ENCODE measurements around the gene ARID3B. TPM values are rescaled to one million over a fixed set of nuclear protein-coding genes. Genes with fewer than 3 reads are reported as not detected.

ARID3B gene
- total RNA-seq, 5 donors from 2014 or later (not counting 1 experiment from before 2014, with no cell fraction given): 36.2 to 48.7 (median 42.9) TPM

- H3K4me3 Mint-ChIP-seq: no peak overlapping the region
- H3K9me3 Mint-ChIP-seq: no peaks in the 10 kb centered on the region
- DNase-seq (no peak), ATAC-seq (replicated peaks in 1 of 4) (no peak)
- Histone ChIP-seq H3K4me3 (ENCODE audit: control insufficient read depth in 1 of 2, extremely low read depth in 1 of 2, low read length in 1 of 2) (no peak overlapping the region), H3K9me3 (no peaks in the 10 kb centered on the region), H3K4me1 (ENCODE audit: control insufficient read depth in 1 of 2, extremely low read depth in 1 of 2, insufficient read depth in 2 of 2, low read length in 2 of 2) (peaks cover 0 to 3% of the 10 kb centered on the region in 2 experiments), H3K27me3 (replicated peaks in 1 of 2; ENCODE audit: control insufficient read depth in 2 of 2, extremely low read depth in 1 of 2, insufficient read depth in 2 of 2, low read length in 1 of 2) (no peaks in the 10 kb centered on the region), H3K36me3 (ENCODE audit: control insufficient read depth in 2 of 2, extremely low read depth in 1 of 2, insufficient read depth in 1 of 2, low read length in 1 of 2) (peaks cover 5 to 69% of the 10 kb centered on the region in 2 donors), H3K27ac (ENCODE audit: low read length) (no peak overlapping the region)
- H3K4me1 Mint-ChIP-seq: peaks cover 25 to 34% (median 26%) of the 10 kb centered on the region in 3 donors
- no peaks in the 10 kb centered on the region for H3K27me3 Mint-ChIP-seq
- H3K36me3 Mint-ChIP-seq: peaks cover 41% of the 10 kb centered on the region
- 88% methylated on average over 3 of the region's 4 CpGs for WGBS (ENCODE audit: insufficient coverage)
- no peak overlapping the region for H3K27ac Mint-ChIP-seq
- ChIA-PET CTCF (no interaction called here), POLR2A (no interaction called here)
Observed at GRCh38 chr15:74569731-74570070, 28.7 kb downstream of the ARID3B start.

- no peak overlapping the region for H3K4me3 Mint-ChIP-seq
Observed at GRCh38 chr15:74571191-74571590, 30.2 kb downstream of the ARID3B start.

GRCh38 chr15:74573987-74574386 lies 33.0 kb downstream of the ARID3B start:
- 100% methylated on average over 1 of the region's 4 CpGs for WGBS (ENCODE audit: insufficient coverage)
- no peak overlapping the region for H3K4me3 ChIP-seq (ENCODE audit: control insufficient read depth in 1 of 2, extremely low read depth in 1 of 2, low read length in 1 of 2)
- Mint-ChIP-seq H3K4me1 (peaks cover 0 to 10% (median 2%) of the 10 kb centered on the region in 3 donors), H3K27ac (no peak overlapping the region), H3K27me3 (no peaks in the 10 kb centered on the region), H3K4me3 (no peak overlapping the region), H3K36me3 (peaks cover 26% of the 10 kb centered on the region), H3K9me3 (no peaks in the 10 kb centered on the region)
- no peak overlapping the region for H3K27ac ChIP-seq (ENCODE audit: low read length)
- DNase-seq: no peak
- H3K36me3 ChIP-seq (ENCODE audit: control insufficient read depth in 2 of 2, extremely low read depth in 1 of 2, insufficient read depth in 1 of 2, low read length in 1 of 2): peaks cover 14 to 86% of the 10 kb centered on the region in 2 donors
- H3K27me3 ChIP-seq (replicated peaks in 1 of 2; ENCODE audit: control insufficient read depth in 2 of 2, extremely low read depth in 1 of 2, insufficient read depth in 2 of 2, low read length in 1 of 2): no peaks in the 10 kb centered on the region
- no peaks in the 10 kb centered on the region for H3K9me3 ChIP-seq
- peaks cover 0 to 3% of the 10 kb centered on the region in 2 experiments for H3K4me1 ChIP-seq (ENCODE audit: control insufficient read depth in 1 of 2, extremely low read depth in 1 of 2, insufficient read depth in 2 of 2, low read length in 2 of 2)
- ChIA-PET POLR2A (no interaction called here), CTCF (interaction anchor here in 1 of 2 donors (0.6 kb wide), 1 partner anchor 16 kb away, joined by 3 read pairs; no protein-coding TSS in a partner anchor)
- ATAC-seq (replicated peaks in 1 of 4): no peak

More at GRCh38 chr15:74571191-74571590, 30.2 kb downstream of the ARID3B start:
- H3K27me3 Mint-ChIP-seq: no peaks in the 10 kb centered on the region
- no peak overlapping the region for H3K27ac Mint-ChIP-seq
- Histone ChIP-seq H3K4me1 (ENCODE audit: control insufficient read depth in 1 of 2, extremely low read depth in 1 of 2, insufficient read depth in 2 of 2, low read length in 2 of 2) (peaks cover 0 to 3% of the 10 kb centered on the region in 2 experiments), H3K36me3 (ENCODE audit: control insufficient read depth in 2 of 2, extremely low read depth in 1 of 2, insufficient read depth in 1 of 2, low read length in 1 of 2) (peaks cover 9 to 81% of the 10 kb centered on the region in 2 donors), H3K27ac (ENCODE audit: low read length) (no peak overlapping the region), H3K9me3 (no peaks in the 10 kb centered on the region), H3K4me3 (ENCODE audit: control insufficient read depth in 1 of 2, extremely low read depth in 1 of 2, low read length in 1 of 2) (no peak overlapping the region), H3K27me3 (replicated peaks in 1 of 2; ENCODE audit: control insufficient read depth in 2 of 2, extremely low read depth in 1 of 2, insufficient read depth in 2 of 2, low read length in 1 of 2) (no peaks in the 10 kb centered on the region)
- no peaks in the 10 kb centered on the region for H3K9me3 Mint-ChIP-seq
- POLR2A ChIA-PET: no interaction called here
- peaks cover 39% of the 10 kb centered on the region for H3K36me3 Mint-ChIP-seq
- CTCF ChIA-PET: no interaction called here
- no CpG with 5 or more reads among the region's 3 CpGs for WGBS (ENCODE audit: insufficient coverage)
- peaks cover 20 to 28% (median 21%) of the 10 kb centered on the region in 3 donors for H3K4me1 Mint-ChIP-seq
- ATAC-seq (replicated peaks in 1 of 4) (no peak), DNase-seq (no peak)

- Histone ChIP-seq H3K4me3 (ENCODE audit: control insufficient read depth in 1 of 2, extremely low read depth in 1 of 2, low read length in 1 of 2) (no peak overlapping the region), H3K27me3 (replicated peaks in 1 of 2; ENCODE audit: control insufficient read depth in 2 of 2, extremely low read depth in 1 of 2, insufficient read depth in 2 of 2, low read length in 1 of 2) (no peaks in the 10 kb centered on the region), H3K4me1 (ENCODE audit: control insufficient read depth in 1 of 2, extremely low read depth in 1 of 2, insufficient read depth in 2 of 2, low read length in 2 of 2) (no peaks in the 10 kb centered on the region), H3K9me3 (no peaks in the 10 kb centered on the region), H3K36me3 (ENCODE audit: control insufficient read depth in 2 of 2, extremely low read depth in 1 of 2, insufficient read depth in 1 of 2, low read length in 1 of 2) (peaks cover 13 to 74% of the 10 kb centered on the region in 2 donors), H3K27ac (ENCODE audit: low read length) (no peak overlapping the region)
- peaks cover 28% of the 10 kb centered on the region for H3K36me3 Mint-ChIP-seq
- peaks cover 0 to 10% (median 0%) of the 10 kb centered on the region in 3 donors for H3K4me1 Mint-ChIP-seq
- H3K9me3 Mint-ChIP-seq: no peaks in the 10 kb centered on the region
- WGBS (ENCODE audit: insufficient coverage): 95% methylated on average over 3 of the region's 3 CpGs
- POLR2A ChIA-PET: no interaction called here
- H3K4me3 Mint-ChIP-seq: no peak overlapping the region
- CTCF ChIA-PET: no interaction called here
- no peak for ATAC-seq (replicated peaks in 1 of 4)
- DNase-seq: no peak
- no peak overlapping the region for H3K27ac Mint-ChIP-seq
- H3K27me3 Mint-ChIP-seq: no peaks in the 10 kb centered on the region
Observed at GRCh38 chr15:74578496-74578994, 37.5 kb downstream of the ARID3B start.

GRCh38 chr15:74579001-74579400 lies 38.0 kb downstream of the ARID3B start:
- H3K9me3 Mint-ChIP-seq: no peaks in the 10 kb centered on the region
- DNase-seq: no peak

GRCh38 chr15:74580538-74581350 lies 39.7 kb downstream of the ARID3B start:
- DNase-seq: no peak
- Mint-ChIP-seq H3K4me3 (no peak overlapping the region), H3K27ac (no peak overlapping the region), H3K4me1 (peaks cover 0 to 4% (median 0%) of the 10 kb centered on the region in 3 donors), H3K27me3 (no peaks in the 10 kb centered on the region), H3K9me3 (no peaks in the 10 kb centered on the region), H3K36me3 (peaks cover 19% of the 10 kb centered on the region)
- ChIA-PET CTCF (no interaction called here), POLR2A (no interaction called here)
- no peak for ATAC-seq (replicated peaks in 1 of 4)
- Histone ChIP-seq H3K27me3 (replicated peaks in 1 of 2; ENCODE audit: control insufficient read depth in 2 of 2, extremely low read depth in 1 of 2, insufficient read depth in 2 of 2, low read length in 1 of 2) (no peaks in the 10 kb centered on the region), H3K4me3 (ENCODE audit: control insufficient read depth in 1 of 2, extremely low read depth in 1 of 2, low read length in 1 of 2) (no peak overlapping the region), H3K36me3 (ENCODE audit: control insufficient read depth in 2 of 2, extremely low read depth in 1 of 2, insufficient read depth in 1 of 2, low read length in 1 of 2) (peaks cover 14 to 74% of the 10 kb centered on the region in 2 donors), H3K4me1 (ENCODE audit: control insufficient read depth in 1 of 2, extremely low read depth in 1 of 2, insufficient read depth in 2 of 2, low read length in 2 of 2) (no peaks in the 10 kb centered on the region), H3K9me3 (no peaks in the 10 kb centered on the region), H3K27ac (ENCODE audit: low read length) (no peak overlapping the region)
- WGBS (ENCODE audit: insufficient coverage): 91% methylated on average over 6 of the region's 7 CpGs

More at GRCh38 chr15:74579001-74579400, 38.0 kb downstream of the ARID3B start:
- ChIA-PET CTCF (interaction anchor here in 1 of 2 donors (0.6 kb wide), 1 partner anchor 234 kb away, joined by 3 read pairs; the partner anchor contains the start of gene LMAN1L), POLR2A (no interaction called here)
- WGBS (ENCODE audit: insufficient coverage): 97% methylated on average over 4 of the region's 9 CpGs
- Histone ChIP-seq H3K36me3 (ENCODE audit: control insufficient read depth in 2 of 2, extremely low read depth in 1 of 2, insufficient read depth in 1 of 2, low read length in 1 of 2) (peaks cover 13 to 74% of the 10 kb centered on the region in 2 donors), H3K4me3 (ENCODE audit: control insufficient read depth in 1 of 2, extremely low read depth in 1 of 2, low read length in 1 of 2) (no peak overlapping the region), H3K9me3 (no peaks in the 10 kb centered on the region), H3K27me3 (replicated peaks in 1 of 2; ENCODE audit: control insufficient read depth in 2 of 2, extremely low read depth in 1 of 2, insufficient read depth in 2 of 2, low read length in 1 of 2) (no peaks in the 10 kb centered on the region), H3K27ac (ENCODE audit: low read length) (no peak overlapping the region), H3K4me1 (ENCODE audit: control insufficient read depth in 1 of 2, extremely low read depth in 1 of 2, insufficient read depth in 2 of 2, low read length in 2 of 2) (no peaks in the 10 kb centered on the region)
- Mint-ChIP-seq H3K36me3 (peaks cover 27% of the 10 kb centered on the region), H3K4me3 (no peak overlapping the region), H3K4me1 (peaks cover 0 to 8% (median 0%) of the 10 kb centered on the region in 3 donors), H3K27ac (no peak overlapping the region), H3K27me3 (no peaks in the 10 kb centered on the region)
- no peak for ATAC-seq (replicated peaks in 1 of 4)
